Stimulated activated CD4-positive, alpha-beta T cell treated with anti-CD3 and anti-CD28 coated beads, Interleukin-1b, Interleukin-23, amount 100 ng/mL, for 1 hour (primary cell): ENCODE data around the gene FUBP1.
A peak's percentile ranks its signal among the peaks of the same experiment; 100 is the strongest.
"Not testable (repeated sequence)": the region's sequence is repeated elsewhere in the genome, so short reads cannot be mapped to it uniquely, and the experiment has no call there.

Source experiments
- DNase-seq, 2 donors: peaks; one replicate each; pipeline ENCODE4 v3.0.0-alpha.2; 2020; ENCODE audit warnings: low read depth in 2 of 2

FUBP1 gene

DNA sequence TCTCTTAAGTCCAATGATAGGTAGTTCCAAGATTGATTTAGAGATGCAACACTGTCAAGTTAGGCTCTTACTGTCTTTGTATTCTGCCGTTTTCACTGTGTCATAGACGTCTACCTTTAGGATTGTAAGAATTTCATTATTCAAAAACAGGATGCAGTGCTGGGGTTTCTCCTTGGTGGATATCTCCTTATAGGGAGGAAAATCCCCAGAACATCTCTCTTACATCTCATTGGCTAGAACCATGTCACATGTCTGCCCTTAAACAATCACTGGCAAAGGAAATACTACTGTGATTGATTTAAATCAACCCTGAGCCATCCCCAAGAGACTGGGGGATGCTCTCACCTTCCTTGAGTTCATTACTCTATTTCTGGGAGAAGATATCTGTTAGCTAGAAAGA is 10.9 kb upstream of the FUBP1 start:
- no peak for DNase-seq

DNA sequence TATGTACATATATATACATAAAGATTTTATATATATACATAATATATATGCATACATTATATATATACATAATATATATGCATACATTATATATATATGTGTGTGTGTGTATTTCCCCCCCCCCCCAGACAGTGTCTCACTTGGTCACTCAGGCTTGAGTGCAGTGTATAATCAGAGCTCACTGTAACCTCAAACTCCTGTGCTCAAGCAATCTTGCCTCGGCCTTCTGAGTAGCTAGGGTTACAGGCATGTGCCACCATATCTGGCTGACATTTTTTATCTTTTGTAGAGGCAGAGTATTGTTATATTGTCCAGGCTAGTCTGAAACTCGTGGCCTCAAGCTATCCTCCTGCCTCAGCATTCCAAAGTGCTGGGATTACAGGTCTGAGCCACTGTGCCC is 9.0 kb upstream of the FUBP1 start:
- DNase-seq = no peak

DNA sequence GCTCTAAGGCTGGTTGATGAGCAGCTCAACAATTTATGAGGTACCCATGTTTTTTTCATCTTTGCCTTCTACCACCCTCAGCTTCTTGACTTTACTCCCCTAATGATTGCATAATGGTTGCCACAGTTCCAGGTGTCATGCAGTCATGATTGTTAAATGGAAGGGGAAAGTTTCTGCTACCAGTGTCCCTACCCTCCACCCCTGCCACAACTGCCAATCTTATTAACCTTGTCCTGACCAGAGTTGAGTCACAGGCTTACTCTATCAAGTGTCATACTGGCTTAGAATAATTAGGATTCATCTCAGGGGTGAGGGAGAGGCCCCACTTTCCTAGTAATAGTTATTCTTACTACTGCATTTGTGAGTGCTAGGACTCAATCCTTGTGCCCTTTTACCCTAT is 7.9 kb upstream of the FUBP1 start:
- DNase-seq = no peak

- DNase-seq = no peak
Observed at GRCh38 chr1:77984629-77985028, 5.8 kb upstream of the FUBP1 start.

- DNase-seq = no peak
Observed at GRCh38 chr1:77983997-77984355, 5.1 kb upstream of the FUBP1 start.

GRCh38 chr1:77983352-77983996 is 4.6 kb upstream of the FUBP1 start:
- DNase-seq = not testable (repeated sequence)

GRCh38 chr1:77978293-77978968 is 441 bp downstream of the FUBP1 start:
- DNase-seq = peak; percentile 22 to 50

GRCh38 chr1:77977989-77978292 is 931 bp downstream of the FUBP1 start:
- DNase-seq = no peak

DNA sequence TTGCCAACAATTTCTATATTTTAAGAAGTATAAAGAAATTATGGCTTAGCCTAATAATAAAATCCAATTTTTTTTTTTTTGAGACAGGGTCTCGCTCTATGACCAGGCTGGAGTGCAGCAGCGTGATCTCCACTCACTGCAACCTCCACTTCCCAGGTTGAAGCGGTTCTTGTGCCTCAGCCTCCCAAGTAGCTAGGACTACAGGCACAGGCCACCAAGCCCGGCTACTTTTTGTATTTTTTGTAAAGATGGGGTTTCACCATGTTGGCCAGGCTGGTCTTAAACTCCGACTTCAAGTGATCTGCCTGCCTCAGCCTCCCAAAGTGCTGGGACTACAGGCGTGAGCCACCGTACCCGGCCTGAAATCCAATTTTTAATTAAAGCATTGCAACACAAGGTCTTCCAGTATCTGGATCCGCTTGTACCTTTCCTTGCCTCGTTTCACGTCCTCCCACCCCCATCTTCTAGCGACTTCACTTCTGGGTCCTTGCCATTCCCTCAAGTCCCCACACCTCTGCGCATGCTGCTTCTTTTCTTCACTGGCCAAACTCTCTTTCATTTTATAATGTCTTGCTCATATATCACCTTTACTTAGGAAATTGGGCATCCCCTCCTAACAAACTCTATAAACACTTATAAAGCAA is 2.3 kb downstream of the FUBP1 start:
- no peak for DNase-seq

- DNase-seq = no peak
Observed at GRCh38 chr1:77975907-77976306, 3.0 kb downstream of the FUBP1 start.

DNA sequence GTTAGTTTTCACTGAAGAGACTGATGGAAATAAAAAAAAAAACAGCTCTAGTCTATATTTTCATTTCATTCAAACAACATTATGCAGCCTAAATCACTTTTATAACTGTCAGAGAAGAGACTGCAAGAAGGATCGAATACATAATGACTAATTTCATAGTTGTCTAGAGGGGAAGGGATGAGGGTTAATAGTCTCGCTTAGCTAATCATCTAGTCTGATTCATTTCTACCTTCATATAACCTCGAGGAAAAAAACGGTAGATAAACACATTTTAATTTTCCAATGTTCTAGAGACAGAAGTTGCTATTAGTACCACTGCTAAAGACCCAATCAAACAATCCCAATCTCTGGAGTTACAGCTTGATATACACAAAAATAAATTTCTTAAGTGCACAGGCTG is 3.5 kb downstream of the FUBP1 start:
- DNase-seq = no peak

DNA sequence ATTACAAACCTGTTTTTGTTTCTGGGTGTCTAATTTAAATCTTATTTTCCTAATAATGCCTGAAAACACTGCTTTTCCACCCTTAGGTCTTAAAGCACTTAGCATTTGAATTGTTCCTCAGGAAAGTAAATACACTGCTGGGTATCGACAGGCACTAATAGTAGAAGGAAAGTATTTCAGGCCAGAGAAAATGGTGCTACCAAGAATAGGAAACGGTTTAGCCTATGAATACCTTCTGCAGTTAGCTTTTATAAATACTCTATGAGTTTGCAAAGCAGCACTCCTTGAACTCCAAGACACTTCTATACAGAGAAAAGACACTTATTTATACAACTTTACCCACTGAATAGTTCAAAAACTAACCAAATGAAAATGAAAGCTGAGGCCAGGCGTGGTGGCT is 6.8 kb downstream of the FUBP1 start:
- no peak for DNase-seq

DNA sequence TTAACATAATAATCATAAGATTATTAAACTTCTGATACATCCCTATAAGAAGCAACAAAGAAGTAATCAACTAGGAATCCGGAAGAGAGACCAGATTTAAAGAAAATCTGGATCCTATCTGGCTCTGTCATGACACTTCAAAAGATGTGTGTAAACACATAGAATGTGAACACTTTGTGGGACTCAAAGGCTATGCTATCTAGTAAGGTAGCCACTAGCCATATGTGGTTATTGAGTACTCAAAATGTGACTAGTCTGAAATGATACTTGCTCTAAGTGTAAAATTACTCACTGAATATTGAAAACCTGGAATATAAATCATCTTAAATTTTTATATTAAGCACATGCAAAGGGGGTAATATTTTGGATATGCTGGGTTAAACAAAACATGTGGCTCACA is 8.7 kb downstream of the FUBP1 start:
- no peak for DNase-seq

- no peak for DNase-seq
Observed at GRCh38 chr1:77966291-77966690, 12.6 kb downstream of the FUBP1 start.

DNA sequence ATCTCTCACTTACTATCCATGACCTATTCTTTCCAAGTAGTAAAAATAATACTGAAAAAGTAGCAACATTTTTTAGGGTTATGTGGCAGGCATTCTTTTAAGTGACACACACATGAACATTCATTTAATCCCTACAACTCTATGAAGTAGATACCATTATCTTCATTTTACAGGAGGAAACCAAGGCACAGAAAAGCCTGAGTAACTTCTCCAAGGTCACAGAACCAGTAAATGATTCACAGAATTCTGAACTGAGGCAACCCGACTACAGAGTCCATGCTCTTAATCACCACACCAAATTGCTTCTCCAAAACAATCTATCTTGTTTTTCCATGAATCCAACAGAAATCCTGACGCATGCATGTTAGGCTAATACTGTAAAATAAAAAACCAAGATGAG is 17.5 kb downstream of the FUBP1 start:
- no peak for DNase-seq

DNA sequence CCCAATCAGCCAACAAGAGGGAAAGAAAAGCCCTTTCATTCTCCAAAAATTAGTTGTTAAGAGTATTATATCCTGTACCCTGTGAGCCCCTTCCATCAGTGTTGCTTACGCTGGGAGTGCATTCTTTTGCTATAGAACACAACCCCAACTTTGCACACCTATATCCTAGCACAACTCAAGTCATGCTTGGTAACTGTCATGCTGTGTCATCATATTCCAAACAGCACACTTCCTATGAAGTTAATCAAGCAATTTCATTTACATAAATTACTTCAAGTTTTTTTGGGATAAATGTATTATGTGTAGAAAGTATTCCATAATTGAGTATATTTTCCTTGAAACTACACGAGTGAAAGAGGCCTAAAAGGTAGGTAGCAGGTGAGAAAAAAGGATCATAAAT is 20.0 kb downstream of the FUBP1 start:
- DNase-seq = no peak

- no peak for DNase-seq
Observed at GRCh38 chr1:77958391-77958790, 20.5 kb downstream of the FUBP1 start.

DNA sequence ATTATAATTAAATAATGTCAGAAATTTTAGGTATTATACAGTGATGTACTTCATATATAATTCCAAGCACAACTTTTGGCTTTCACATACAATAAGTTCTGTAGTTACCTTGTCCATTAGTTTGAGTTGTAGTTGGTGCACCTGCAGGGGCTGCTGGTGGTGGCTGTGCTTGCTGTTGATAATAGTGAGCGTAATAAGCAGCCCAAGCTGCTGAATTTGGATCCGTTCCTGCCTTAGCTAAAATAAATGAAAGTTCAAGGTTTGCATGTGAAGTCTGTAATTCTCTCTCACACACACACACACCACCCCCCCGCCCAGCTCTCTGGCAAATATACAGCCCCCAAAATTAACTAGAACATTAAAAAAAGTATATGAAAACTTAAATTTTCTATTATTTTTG is 22.4 kb downstream of the FUBP1 start:
- DNase-seq = no peak

DNA sequence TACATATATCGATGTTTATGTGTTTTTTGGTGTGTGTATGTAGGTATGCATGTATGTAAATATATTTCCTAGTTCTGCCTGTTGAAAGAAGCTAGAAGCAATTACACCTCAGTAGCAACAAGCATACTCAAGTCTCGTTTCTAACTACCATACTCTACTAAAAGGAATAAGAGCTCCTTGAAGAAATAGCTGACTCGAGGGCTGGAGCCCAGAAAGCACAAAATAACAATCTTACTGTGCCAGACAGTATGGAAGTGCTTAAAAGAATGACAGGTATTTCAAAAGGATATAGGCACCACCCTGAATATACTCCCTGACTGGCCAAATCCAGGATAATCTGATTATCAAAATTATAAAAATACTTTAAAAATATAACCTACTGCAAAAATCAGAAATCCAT is 23.2 kb downstream of the FUBP1 start:
- no peak for DNase-seq

GRCh38 chr1:77954521-77954920 is 24.4 kb downstream of the FUBP1 start:
- DNase-seq = no peak

DNA sequence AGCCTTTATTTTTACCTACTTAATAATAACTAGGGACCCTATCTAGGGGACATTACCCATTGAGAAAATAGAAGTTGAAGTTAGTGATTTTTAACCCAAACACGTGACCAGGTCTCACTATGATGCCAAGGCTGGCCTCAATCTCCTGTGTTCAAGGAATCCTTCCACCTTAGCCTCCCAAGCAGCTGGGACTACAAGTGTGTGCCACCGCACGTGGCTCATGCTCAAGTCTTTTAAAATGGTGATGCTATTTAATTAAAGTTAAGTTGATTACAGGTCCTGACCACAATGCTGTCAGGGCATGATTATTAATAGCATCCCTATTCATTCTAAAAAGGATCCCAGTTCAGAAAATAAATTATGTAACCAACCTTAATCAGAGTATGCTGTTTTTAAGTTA is 25.0 kb downstream of the FUBP1 start:
- no peak for DNase-seq

- no peak for DNase-seq
Observed at GRCh38 chr1:77951328-77951727, 27.5 kb downstream of the FUBP1 start.

DNA sequence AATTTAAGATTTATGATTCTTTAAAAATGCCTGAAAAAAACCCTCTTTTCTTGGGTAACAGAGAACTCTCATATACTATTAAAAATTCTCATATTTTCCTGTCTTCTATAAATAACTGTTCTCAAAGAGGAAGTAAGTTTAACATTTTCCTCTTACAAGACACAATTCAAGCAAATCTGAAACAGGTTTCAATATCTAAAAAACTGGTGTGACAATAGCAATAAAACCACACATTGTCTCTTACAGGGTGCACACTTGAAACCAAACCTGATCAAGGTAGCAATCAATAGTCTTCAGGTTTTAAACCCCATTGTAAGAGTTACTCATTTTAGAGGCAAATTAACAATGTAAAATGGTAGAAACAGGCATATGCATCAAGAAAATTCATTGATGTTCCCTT is 28.0 kb downstream of the FUBP1 start:
- no peak for DNase-seq
